ENCODE data around the gene PLEKHF1.

GRCh38 chr19:29681422-29682235 is 16.4 kb downstream of the PLEKHF1 start:
- no peak for TF ChIP-seq CBX5 (CRISPR knock-in tag; IDR thresholded peaks at IDR 0.05; ENCODE audit: borderline replicate concordance)
- no peak for TF ChIP-seq ZNF232 (CRISPR knock-in tag; IDR thresholded peaks at IDR 0.05; ENCODE audit: borderline replicate concordance)
- TF ChIP-seq RBM22 (optimal IDR thresholded peaks at IDR 0.05; ENCODE audit: low read length): no peak
- no peak for TF ChIP-seq NR2C2 (CRISPR knock-in tag; IDR thresholded peaks at IDR 0.05; ENCODE audit: borderline replicate concordance)
- no peak for TF ChIP-seq UBTF (CRISPR knock-in tag; IDR thresholded peaks at IDR 0.05)
- TF ChIP-seq TCF7L2 (IDR thresholded peaks at IDR 0.05; ENCODE audit: low read depth, low read length): no peak
- TF ChIP-seq EHMT2 (IDR thresholded peaks at IDR 0.05; ENCODE audit: borderline replicate concordance, low read depth, low read length): no peak
- no peak for TF ChIP-seq CTCF (CRISPR knock-in tag; IDR thresholded peaks at IDR 0.05)
- TF ChIP-seq MAFF (IDR thresholded peaks at IDR 0.05; ENCODE audit: low read depth, low read length): no peak
